Peyer's patch (tissue), 4 donors: ENCODE data around the gene TRA2A. TPM values are rescaled to one million over a fixed set of nuclear protein-coding genes. Genes with fewer than 3 reads are reported as not detected.
"Not testable (repeated sequence)": the region's sequence is repeated elsewhere in the genome, so short reads cannot be mapped to it uniquely, and the experiment has no call there.

Source experiments
- DNase-seq, 3 donors: peaks; one replicate each; pipeline ENCODE4 v3.0.0-alpha.2; 2017 to 2019
- H3K27ac ChIP-seq, 4 donors: fragments of 200-600 bp; sonication (generic); one replicate each; pipeline ENCODE4 v1.5.1; 2016 to 2019
- H3K27me3 ChIP-seq, 2 donors: fragments of 200-600 bp; sonication (generic); one replicate each; pipeline ENCODE4 v1.5.1; 2019
- H3K36me3 ChIP-seq, 3 donors: fragments of 200-600 bp; sonication (generic); one replicate each; pipeline ENCODE4 v1.5.1; 2016 to 2019
- H3K4me1 ChIP-seq, 4 donors: fragments of 200-600 bp; sonication (generic); one replicate each; pipeline ENCODE4 v1.5.1; 2016 to 2019
- H3K4me3 ChIP-seq, 4 donors: fragments of 200-600 bp; sonication (generic); 1 replicate in 3 of 4; 2 replicates in 1 of 4; pipeline ENCODE4 v1.5.1; 2016 to 2019; ENCODE audit warnings: mild to moderate bottlenecking in 1 of 4
- H3K9me3 ChIP-seq, 4 donors: fragments of 200-600 bp; sonication (generic); one replicate each; pipeline ENCODE4 v1.5.1; 2016 to 2019; ENCODE audit warnings: mild to moderate bottlenecking in 1 of 4
- CTCF ChIP-seq, 6 experiments: fragments of 450-650 bp in 4 of 6; fragments of 200-600 bp in 2 of 6; sonication (generic) in 1 of 6; IDR thresholded peaks; one replicate each; pipeline ENCODE4 v1.5.1; 2017 to 2019; ENCODE audit warnings: antibody characterized with exemption in 6 of 6, mild to moderate bottlenecking in 3 of 6, moderate library complexity in 1 of 6
- POLR2A ChIP-seq, 2 donors: fragments of 450-650 bp; IDR thresholded peaks; one replicate each; pipeline ENCODE4 v1.5.1; 2017; ENCODE audit warnings: antibody characterized with exemption in 2 of 2, mild to moderate bottlenecking in 2 of 2, moderate library complexity in 2 of 2
- total RNA-seq, 4 donors: library from RNA; depleted of rRNA; stranded (reverse); fragments of >200 nt; gene quantifications; one replicate each; pipeline ENCODE4 v1.1.0, GENCODE V29; 2016

TRA2A gene
- total RNA-seq, 4 donors from 2014 or later = 30.5 to 108 (median 56.4) TPM

DNA sequence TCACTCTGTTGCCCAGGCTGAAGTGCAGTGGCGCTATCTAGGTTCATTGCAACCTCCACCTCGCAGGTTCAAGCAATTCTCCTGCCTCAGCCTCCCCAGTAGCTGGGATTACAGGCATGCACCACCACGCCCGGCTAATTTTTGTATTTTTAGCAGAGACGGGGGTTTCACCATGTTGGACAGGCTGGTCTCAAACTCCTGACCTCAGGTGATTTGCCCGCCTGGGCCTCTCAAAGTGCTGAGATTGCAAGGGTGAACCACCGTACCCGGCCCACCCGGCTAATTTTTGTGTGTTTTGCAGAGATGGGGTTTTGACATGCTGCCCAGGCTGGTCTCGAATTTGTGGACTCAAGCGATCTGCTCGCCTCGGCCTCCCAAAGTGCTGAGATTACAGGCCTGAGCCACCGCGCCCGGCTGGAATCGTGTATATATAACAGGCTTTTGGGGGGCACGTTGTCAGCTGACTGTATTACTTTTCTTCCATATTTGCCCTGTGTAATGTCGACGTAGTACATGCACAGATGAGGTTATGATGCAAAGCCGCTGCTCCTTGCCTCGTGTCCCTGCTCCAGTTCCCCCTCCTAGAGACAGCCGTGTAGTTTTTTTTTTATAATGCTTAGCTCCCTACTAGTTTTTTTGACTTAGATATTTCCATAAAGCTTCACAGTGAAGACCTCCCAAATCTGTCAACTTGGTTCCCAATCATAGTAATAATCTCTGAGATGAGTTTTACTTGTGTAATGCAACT lies 883 bp upstream of the TRA2A start:
- peaks cover 0 to 28% (median 4%) of the 10 kb centered on the region in 4 donors for H3K4me1 ChIP-seq
- DNase-seq = no peak
- H3K4me3 ChIP-seq = peak overlapping the region; percentile 70 to 97 (median 86)
- no peaks in the 10 kb centered on the region for H3K27me3 ChIP-seq
- no peaks in the 10 kb centered on the region for H3K36me3 ChIP-seq
- H3K27ac ChIP-seq = peak overlapping the region; percentile 91 to 97 (median 94)
- TF ChIP-seq CTCF (IDR thresholded peaks at IDR 0.05) = no peak
- no peak for TF ChIP-seq POLR2A (IDR thresholded peaks at IDR 0.05)
- H3K9me3 ChIP-seq = no peaks in the 10 kb centered on the region

DNA sequence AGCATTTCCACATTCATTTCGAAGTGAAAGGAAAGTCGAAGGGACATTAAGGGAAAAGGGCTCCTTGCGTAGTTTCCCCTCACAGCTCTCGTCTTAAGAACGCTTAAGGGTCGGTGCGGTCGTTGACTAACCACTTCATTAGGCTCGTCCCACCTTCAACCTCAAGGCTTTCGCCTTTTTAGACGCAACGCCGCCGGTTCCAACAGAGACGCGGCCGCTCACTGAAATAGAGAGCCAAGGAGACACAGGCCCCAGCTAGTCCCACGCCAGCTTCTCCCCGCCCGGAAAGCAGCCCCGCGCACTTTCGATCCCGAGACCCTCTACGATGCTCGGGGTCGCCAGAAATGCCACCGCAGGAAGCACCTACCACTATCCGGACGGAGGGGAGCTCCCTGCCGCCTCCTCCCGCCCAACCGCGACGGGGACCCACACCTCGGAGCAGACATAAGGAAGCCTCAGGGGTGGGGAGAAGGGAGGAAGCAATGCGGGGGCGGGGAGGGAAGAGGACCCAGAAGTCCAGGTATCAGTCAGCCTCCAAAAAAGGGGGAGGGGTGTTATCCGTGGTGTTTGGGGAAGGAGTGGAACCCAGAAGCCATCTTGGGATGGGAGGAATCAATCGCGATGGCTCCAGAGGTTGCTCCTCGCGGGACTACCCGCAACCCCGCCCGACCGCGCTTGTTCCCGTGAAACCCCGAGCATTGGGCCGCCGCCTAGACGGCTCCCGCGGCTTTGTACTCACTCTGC lies 559 bp downstream of the TRA2A start:
- H3K27ac ChIP-seq = peak overlapping the region; percentile 91 to 97 (median 94)
- no peaks in the 10 kb centered on the region for H3K27me3 ChIP-seq
- H3K4me3 ChIP-seq = peak overlapping the region; percentile 70 to 97 (median 86)
- TF ChIP-seq POLR2A (IDR thresholded peaks at IDR 0.05) (no peak), CTCF (IDR thresholded peaks at IDR 0.05) (no peak)
- H3K9me3 ChIP-seq = no peaks in the 10 kb centered on the region
- H3K36me3 ChIP-seq = no peaks in the 10 kb centered on the region
- peak in 2 of 3 donors; percentile 55 to 81 for DNase-seq
- H3K4me1 ChIP-seq = peaks cover 0 to 38% (median 5%) of the 10 kb centered on the region in 4 donors

- no peak for DNase-seq
- H3K9me3 ChIP-seq = no peaks in the 10 kb centered on the region
- H3K4me3 ChIP-seq = peak overlapping the region; percentile 70 to 97 (median 86)
- no peaks in the 10 kb centered on the region for H3K27me3 ChIP-seq
- H3K36me3 ChIP-seq = no peaks in the 10 kb centered on the region
- peaks cover 0 to 44% (median 8%) of the 10 kb centered on the region in 4 donors for H3K4me1 ChIP-seq
- H3K27ac ChIP-seq = peak overlapping the region in 3 of 4 donors; percentile 91 to 97 (median 92)
- TF ChIP-seq POLR2A (IDR thresholded peaks at IDR 0.05) = no peak
- peak in 3 of 6 experiments; percentile 4 to 25 (median 22) for TF ChIP-seq CTCF (IDR thresholded peaks at IDR 0.05)
Observed at GRCh38 chr7:23530405-23530804, 1.4 kb downstream of the TRA2A start.

DNA sequence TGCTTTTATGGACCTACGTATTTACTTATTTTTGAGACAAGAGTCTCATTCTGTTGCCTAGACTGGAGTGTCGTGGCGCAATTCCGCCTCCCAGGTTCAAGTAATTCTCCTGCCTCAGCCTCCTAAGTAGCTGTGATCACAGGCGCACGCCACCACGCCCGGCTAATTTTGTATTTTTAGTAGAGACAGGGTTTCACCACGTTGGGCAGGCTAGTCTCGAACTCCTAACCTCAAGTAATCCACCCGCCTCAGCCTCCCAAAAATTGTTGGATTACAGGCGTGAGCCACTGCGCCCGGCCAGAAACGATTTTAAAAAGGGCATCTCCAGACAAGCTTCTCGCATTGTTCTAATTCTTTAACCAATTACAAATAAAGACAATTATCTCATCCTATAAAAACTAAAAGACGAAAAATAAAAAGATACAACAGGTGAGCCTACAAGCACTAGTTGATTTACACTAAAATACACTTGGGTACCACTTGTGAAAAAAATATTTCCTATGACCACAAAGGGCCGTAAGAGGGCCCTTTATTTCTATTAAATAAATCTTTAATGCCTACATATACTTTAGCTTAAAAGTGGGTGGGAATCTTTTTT lies 2.4 kb downstream of the TRA2A start:
- no peak overlapping the region for H3K4me3 ChIP-seq

GRCh38 chr7:23525611-23526010 lies 6.2 kb downstream of the TRA2A start:
- peaks cover 0 to 15% (median 0%) of the 10 kb centered on the region in 3 donors for H3K36me3 ChIP-seq
- DNase-seq, H3K9me3 ChIP-seq, H3K4me3 ChIP-seq, H3K27ac ChIP-seq, H3K27me3 ChIP-seq: not testable (repeated sequence)
- H3K4me1 ChIP-seq = peaks cover 0 to 45% (median 8%) of the 10 kb centered on the region in 4 donors

More for the DNA sequence above, 2.4 kb downstream of the TRA2A start:
- Histone ChIP-seq H3K36me3 (no peaks in the 10 kb centered on the region), H3K9me3 (no peaks in the 10 kb centered on the region), H3K27ac (no peak overlapping the region), H3K4me1 (peaks cover 0 to 45% (median 8%) of the 10 kb centered on the region in 4 donors), H3K27me3 (no peaks in the 10 kb centered on the region)
- TF ChIP-seq POLR2A (IDR thresholded peaks at IDR 0.05) (no peak), CTCF (IDR thresholded peaks at IDR 0.05) (no peak)
- no peak for DNase-seq
